Testis (tissue), 2 donors: ENCODE data around the gene STIP1.

Experiments used
- POLR2A ChIP-seq: fragments of 450-650 bp; IDR thresholded peaks from one replicate; pipeline ENCODE4 v1.6.1; 2017; ENCODE audit warnings: antibody characterized with exemption, mild to moderate bottlenecking, moderate library complexity
- TF ChIP-seq, protein P1 (sequence below), 3 experiments: fragments of 450-650 bp in 2 of 3; fragments of 200-600 bp in 1 of 3; sonication (generic) in 1 of 3; IDR thresholded peaks; one replicate each; pipeline ENCODE4 v1.5.1; 2016 to 2019; ENCODE audit warnings: antibody characterized with exemption in 3 of 3, mild to moderate bottlenecking in 2 of 3, moderate library complexity in 1 of 3

- no peak for TF ChIP-seq POLR2A
- TF ChIP-seq, protein P1, sequence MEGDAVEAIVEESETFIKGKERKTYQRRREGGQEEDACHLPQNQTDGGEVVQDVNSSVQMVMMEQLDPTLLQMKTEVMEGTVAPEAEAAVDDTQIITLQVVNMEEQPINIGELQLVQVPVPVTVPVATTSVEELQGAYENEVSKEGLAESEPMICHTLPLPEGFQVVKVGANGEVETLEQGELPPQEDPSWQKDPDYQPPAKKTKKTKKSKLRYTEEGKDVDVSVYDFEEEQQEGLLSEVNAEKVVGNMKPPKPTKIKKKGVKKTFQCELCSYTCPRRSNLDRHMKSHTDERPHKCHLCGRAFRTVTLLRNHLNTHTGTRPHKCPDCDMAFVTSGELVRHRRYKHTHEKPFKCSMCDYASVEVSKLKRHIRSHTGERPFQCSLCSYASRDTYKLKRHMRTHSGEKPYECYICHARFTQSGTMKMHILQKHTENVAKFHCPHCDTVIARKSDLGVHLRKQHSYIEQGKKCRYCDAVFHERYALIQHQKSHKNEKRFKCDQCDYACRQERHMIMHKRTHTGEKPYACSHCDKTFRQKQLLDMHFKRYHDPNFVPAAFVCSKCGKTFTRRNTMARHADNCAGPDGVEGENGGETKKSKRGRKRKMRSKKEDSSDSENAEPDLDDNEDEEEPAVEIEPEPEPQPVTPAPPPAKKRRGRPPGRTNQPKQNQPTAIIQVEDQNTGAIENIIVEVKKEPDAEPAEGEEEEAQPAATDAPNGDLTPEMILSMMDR (IDR thresholded peaks at IDR 0.05) = no peak
These were observed 62.6 kb downstream of the STIP1 start for GRCh38 chr11:64248578-64248977.
